GM19025 (cell line): ENCODE measurements around the gene RHOD.

ENCODE experiments used
- ATAC-seq: cut with Tn5 transposase; IDR thresholded peaks from one replicate; pipeline ENCODE4 v1.9.1; 2021; ENCODE audit warnings: mild to moderate bottlenecking, low read depth, moderate library complexity; ENCODE audit not compliant: unreplicated experiment

Gene RHOD

DNA sequence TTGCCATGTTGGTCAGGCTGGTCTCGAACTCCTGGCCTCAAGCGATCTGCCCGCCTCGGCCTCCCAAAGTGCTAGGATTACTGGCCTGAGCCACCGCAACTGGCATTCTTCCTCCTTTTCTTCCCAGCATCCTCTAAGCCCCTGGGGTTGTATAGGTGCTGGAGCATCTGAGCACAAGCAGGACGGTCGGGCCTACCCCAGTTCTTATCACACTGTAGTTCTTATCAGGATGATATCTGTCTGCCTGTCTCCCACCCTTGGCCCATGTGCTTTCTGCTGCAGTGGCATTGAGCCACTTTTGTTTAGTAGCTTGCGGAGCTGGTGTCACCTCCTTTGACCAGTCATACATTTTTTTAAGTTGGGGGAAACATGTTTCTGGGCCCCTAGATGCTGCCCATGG lies 1.9 kb downstream of the RHOD start:
- ATAC-seq: no peak

DNA sequence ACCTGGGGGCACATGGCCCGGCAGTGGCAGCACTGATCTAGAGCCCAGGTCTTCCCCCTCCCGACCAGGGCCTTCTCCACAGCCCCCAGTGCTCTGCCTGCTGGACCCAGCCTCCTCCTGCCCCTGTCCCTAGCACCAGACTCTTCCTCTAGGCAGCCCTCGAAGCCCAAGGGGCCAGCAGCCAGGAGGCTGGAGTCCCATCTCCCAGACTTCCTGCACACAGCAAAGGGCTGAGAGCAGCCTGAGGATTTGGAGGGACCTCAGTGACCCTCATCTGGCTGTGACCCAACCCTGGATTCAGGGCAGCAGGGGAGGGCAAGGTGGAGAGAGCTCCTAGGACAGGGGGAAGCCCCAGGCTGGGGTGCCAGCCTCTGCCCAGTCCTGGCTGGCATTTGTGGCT lies 3.0 kb downstream of the RHOD start:
- no peak for ATAC-seq

DNA sequence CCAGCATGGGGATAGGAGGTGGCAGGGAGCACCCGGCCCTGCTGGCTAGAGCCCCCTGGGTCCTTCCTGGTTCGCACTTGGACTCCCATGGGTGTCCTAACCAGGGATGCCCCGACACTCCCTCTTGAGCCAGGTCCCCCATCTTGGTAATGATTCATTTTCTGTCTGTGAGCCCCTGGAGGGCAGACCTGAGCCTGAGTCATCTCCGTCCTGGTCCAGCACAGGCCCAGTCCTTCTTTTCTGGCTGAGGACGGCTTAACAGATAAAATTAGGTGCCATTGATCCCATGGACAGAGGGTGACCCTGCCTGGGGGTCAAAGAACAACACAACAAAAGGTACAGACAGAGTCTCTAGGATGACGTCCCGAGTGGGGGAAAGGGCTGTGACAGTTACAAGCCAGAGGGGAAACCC lies 3.5 kb downstream of the RHOD start:
- no peak for ATAC-seq

DNA sequence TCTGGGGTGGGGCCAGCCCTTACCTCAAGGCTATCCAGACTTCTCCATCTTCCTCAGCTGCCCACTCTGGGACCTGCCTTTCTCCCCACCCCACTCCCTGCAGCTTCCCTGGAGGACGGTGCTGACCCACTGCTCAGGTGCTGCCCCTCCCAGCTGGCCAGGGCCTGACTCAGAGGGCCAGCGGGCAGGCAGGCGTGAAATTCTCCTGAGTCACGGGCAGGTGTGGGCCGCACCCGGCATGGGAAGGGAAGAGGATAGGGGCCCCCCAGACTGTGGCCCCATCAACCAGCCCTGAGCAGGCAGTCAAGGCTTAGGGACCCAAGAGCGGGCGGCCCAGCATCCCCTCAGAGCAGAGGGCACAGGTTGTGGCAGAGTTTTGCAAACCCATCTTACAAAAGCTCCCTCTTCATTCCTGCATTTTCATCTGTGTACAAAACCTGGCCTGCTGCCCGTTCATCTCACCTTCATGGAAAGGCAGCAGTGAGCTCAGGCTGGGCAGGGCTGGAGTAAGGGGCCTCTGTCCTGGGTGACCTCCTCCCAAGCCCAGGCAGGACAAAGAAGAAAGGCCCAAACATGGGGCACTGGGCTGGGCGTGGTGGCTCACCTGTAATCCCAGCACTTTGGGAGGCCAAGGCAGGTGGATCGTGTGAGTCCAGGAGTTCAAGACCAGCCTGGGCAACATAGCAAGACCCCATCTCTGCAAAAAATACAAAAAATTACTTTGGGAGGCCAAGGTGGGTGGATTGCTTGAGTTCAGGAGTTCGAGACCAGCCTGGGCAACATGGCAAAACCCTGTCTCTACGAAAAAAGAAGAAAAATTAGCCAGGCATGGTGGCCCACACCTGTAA lies 6.1 kb downstream of the RHOD start:
- ATAC-seq: no peak

DNA sequence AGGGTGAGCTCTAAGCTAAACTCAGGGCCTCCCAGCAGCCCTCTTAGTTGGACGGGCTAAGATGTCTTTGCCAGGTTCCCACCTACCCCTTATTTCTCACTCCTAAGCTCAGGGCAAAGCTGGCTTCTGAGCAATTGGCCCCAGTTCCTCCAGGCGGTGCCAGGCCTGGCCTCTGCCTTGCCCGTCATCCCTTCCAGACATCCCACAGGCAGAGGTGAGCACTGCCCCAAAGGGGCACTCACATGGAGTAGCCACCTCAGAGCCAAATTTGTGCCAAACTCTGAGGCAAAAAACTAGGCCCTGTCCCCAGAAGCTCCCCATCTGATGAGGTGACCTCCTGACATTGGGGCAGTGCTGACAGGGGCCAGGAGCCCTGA lies 9.7 kb downstream of the RHOD start:
- no peak for ATAC-seq

DNA sequence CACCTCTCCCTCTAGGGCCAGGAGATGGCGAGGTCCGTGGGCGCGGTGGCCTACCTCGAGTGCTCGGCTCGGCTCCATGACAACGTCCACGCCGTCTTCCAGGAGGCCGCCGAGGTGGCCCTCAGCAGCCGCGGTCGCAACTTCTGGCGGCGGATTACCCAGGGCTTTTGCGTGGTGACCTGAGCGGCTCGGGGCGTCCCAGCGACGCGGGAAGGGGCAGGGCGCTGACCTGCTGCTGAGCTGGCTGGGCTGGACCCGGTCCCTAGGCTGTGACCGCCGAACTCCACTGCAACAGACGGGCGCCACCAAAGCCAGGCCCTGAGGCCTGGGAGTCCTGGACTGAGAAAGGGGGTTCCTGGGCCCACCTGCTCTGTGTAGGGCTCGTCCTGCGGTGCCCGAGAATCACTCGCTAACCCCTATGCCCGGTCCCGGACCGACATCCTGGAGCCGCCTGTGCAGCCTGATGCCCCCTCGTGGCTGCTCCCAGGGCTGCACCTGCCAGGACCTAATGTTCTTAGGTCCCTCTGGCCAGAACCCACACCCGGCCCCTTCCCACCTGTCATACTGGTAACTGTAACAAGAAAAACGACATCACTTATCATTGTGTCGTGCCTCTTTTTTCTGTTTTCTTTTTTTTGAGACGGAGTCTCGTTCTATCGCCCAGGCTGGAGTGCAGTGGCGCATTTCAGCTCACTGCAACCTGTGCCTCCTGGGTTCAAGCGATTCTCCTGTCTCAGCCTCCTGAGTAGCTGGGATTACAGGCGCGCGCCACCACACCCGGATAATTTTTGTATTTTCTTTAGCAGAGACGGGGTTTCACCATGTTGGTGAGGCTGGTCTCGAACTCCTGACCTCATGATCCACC lies 15.0 kb downstream of the RHOD start:
- no peak for ATAC-seq

DNA sequence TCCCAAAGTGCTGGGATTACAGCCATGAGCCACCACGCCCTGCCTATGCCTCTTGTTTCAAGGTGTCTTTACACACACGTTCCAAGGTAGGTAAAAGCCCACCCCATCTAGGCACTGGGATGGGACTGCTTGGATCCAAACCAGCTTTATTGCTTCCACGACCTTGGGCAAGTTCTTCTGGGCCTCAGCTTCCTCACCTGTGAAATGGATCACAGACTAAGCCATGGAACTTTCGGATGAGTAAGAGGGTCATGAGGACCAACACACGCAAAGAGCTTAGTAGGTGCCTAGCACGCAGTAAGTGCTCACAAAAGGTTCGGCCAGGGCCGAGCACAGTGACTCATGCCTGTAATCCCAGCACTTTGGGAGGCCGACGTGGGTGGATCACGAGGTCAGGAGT lies 15.6 kb downstream of the RHOD start:
- no peak for ATAC-seq

DNA sequence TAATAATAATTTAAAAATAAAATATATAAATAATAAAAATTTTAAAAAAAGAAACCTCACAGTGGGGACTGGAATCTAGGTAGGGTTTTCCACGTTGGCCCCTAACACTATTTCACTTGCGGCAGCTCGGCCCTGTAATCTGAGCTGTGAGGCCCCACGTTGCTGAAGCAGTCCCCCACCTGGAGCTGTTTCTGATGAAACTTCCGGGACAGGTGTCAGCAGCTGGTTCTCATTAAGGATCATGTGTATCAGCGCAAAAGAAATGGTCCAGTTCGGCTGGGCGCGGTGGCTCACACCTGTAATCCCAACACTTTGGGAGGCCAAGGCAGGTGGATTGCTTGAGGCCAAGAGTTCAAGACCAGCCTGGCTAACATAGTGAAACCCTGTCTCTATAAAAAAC lies 17.3 kb downstream of the RHOD start:
- ATAC-seq: no peak

DNA sequence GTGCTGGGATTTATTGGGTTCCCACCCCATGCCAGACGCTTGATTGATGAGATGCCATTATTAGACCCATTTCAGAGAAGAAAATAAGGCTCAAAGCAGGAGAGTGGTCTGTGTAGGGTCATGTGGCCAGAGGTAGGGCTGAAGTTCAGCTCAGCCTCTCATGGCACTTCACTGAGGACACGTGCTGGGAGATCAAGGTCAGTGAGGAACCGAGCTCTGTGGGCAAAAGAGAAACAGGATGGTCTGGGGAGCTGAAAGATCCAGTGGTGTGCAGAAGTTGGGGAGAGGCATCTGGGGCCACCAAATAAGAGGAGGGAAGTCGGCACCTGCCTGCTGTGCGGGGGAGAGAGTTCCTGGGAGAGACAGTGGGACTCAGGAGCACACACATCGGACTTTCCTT lies 19.6 kb downstream of the RHOD start:
- ATAC-seq: no peak

DNA sequence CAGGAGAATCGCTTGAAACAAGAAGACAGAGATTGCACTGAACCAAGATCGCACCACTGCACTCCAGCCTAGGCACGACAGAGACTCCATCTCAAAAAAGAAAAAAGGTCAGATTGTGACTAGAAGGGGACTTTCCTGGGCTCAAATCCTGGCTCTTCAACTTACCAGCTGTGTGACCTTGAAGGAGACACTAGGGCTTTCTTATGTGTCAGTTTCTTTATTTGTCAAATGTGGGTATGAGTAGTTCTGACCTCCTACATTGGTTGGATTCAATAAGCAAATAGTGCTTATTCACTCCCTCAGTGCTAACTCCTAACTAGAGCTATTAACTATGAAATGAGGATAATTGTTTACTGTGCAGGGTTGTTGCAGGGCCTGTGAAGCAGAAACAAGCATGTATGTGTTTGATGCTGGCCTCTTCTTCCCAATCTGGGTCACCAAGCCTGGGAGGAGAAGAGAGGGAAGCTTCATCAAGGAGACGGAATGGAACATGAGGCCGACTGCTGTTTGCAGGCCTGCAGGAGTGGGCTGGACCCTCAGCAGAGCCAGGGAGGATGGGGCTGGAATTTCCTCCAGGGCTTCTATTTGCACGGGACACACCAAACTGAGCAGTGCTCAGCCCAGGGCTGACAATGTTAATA lies 22.5 kb downstream of the RHOD start:
- ATAC-seq: no peak

DNA sequence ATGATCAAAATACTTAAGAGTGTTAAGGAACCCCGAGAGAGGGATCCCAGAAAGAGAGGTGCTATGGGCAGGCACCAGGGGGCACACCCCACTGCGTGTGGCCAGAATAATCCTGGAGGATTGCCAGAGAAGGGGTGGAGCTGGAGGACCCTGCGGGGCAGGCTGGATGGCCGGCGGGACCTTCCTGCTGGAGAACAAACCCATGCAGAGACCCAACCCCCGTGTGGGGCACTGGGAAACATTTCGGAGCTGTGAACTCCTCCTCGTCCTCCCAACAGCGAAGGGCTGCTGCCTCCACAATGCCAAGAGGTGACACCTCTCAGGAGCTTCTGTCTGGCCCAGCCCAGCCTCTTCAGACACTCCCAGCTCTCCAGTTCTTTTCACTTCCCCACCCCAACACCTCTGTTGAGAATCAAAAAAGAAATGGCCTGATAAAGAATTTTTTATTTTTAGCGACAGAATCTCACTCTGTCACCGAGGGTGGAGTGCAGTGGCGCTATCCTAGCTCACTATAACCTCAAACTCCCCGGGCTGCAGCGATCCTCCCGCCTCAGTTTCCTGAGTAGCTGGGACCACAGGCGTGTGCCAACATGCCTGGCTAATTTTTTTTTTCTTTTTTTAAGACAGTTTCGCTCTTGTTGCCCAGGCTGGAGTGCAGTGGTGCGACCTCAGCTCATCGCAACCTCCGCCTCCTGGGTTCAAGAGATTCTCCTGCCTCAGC lies 25.6 kb downstream of the RHOD start:
- ATAC-seq: no peak

DNA sequence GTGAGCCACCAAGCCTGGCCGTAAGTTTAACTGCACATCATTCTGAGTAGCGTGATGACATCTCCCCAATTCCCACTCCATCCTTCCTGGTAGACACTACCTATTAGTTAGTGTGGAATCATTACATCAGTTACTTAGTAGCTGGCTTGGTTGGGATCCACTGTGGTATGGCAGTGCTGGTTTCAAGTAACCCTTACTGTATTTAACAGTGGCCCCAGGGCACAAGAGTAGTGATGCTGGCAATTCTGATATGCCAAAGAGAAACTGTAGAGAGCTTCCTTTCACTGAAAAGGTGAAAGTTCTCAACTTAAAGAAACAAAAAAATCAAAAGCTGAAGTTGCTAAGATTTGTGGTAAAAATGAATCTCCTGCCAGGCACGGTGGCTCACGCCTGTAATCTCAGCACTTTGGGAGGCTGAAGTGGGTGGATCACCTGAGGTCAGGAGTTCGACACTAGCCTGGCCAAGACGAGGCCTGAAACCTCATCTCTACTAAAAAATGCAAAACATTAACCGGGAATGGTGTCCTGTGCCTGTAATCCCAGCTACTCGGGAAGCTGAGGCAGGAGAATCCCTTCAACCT lies 27.2 kb downstream of the RHOD start:
- no peak for ATAC-seq

DNA sequence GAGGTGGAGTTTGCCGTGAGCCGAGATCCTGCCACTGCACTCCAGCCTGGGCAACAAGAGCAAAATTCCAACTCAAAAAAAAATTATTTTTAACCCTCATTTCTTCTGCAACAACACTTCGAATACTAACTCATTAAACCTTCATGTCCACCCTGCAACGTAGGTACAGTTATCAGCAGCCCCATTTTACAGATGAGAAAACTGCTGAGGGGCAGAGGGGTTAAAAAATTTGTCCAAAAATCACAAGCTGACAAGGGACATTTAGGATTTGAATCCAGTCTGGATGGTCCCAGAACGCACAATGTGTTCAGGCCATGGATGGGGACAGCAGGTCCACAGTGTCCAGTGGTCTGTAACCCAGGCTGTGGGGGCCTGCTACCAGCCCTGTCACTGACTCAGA lies 29.0 kb downstream of the RHOD start:
- no peak for ATAC-seq

DNA sequence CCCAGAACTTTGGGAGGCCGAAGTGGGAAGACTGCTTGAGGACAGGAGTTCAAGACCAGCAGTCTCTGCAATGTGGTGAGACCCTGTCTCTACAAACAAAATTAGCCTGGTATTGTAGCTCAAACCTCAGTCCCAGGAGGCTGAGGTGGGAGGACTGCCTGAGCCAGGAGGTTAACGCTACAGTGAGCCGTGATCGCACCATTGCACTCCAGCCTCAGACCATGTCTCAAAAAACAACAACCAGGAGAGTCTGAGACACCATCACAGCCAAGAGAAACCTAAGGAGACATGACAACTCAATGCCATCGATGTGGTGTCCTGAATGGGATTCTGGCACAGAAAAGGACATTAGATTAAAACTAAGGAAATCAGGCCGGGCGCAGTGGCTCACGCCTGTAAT lies 34.1 kb downstream of the RHOD start:
- no peak for ATAC-seq

DNA sequence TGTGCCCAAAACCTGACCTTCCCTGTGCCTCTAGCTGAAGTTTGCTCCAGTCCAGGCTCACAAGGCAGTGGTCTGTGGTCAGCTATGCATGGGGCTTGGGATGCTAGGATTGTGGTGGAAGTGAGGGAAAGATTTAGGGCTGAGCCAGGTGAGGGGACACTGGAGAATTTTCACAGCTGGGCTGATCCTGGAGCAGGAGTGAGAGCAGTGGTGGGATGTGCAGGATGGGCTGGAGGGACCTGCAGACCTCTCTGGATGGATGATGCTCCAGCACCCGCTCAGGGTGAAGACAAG lies 38.5 kb downstream of the RHOD start:
- ATAC-seq: no peak

DNA sequence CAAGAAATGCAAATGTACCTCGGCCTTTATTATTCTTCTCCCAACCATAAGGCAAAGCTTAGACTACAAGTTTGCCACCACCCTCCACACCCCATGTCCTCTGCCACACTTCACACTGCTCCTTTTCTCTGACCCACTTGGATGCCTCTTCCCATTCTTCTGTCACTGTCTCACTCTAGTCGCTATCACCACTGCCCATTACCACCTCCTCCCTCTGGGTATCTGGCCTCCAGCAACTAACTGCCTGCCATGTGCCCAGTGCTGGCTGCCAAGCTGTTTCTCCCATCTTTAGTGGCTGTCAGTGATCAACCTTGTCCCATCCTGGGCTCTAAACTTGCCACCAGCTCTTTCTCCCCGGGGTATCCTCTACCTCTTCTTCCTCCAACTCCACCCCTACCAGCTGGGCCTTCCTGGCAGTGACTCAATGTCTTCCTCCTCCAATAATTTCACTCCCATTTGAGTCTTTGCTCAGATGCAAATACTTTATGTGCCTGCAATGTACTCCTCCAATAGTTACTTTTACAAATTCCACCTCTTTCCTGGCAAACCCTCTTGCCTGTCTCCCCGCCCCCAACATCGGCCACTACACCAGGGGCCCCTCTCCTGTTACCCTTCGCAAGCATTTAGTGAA lies 42.3 kb downstream of the RHOD start:
- ATAC-seq: no peak

DNA sequence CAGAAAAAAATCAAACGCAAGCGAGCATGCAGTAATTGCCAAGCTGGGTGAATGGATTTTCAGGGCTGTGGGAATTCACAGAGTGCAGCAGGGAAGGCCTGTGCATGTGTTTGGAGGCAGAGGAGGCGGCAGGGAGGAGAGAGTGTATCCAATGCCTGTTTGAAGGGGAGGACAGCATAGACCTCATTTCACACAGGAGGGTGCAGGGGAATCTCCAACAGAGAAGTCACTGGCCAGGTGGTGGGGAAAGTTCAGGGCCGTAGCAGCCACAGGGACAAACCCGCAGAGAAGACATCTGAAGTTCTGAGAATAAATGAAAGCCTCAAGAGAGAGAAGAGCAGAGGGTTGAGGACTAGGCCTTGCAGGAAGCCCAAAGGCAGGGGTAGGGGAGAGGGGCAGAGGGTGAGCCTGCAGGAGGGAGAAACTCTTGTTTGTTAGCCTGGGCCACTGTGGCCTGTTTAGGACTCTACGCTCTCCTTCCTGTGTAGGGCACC lies 43.2 kb downstream of the RHOD start:
- ATAC-seq: no peak

DNA sequence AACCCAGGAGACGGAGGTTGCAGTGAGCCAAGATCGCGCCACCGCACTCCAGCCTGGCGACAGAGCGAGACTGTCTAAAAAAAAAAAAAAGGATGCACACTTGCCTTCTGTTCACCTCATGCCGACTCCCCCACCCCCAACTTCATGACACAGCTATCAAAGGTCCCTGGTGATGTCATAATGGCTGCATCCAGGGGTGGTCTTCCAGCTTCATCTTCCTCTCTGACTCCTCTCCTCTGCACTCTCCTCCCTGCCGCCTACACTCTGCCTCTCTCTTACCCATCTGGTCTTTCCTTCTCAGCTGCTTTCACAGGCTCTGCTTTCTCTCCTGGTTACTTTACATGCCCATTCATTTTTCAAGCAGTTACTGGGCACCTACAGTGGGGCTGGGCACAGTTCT lies 46.0 kb downstream of the RHOD start:
- ATAC-seq: no peak

DNA sequence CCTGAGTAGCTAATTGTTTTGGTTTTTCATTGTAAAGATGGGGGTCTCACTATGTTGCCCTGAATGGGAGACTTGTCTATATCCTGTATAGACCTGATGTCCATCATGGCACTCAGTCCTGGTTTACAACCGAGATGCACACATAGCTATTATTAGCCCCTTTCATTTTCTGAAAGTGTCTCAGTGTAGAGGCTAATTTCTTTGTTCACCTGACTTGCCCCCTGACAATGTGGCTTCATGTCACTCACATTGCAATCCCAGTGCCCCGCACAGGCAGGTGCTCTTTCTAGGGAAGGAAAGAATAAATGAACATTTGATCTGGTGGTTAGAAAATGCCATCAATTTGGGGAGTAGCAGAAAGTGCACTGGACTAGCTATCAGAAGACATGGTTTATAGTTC lies 49.3 kb downstream of the RHOD start:
- no peak for ATAC-seq

DNA sequence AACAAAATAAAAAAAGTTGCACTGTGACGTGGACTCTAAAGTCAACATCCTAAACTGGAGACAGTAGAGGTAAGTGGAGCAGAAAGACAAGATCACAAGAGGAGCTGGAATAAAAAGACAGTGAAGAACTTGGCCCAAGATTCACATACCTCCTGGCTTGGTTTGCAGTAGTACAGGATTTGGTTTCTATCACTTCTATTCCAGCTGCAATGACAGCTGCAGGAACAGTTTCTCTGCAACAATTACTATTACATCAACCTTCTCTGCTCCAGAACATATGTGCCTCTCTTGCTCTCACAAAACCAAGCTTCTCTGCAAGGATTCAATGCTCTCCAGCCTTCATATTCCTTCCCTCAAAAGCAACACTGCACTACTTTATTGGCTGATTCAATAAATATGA lies 54.6 kb downstream of the RHOD start:
- ATAC-seq: no peak
